GM23338 (cell line): Measurements from ENCODE around the gene CXCR1. TPM values are rescaled to one million over a fixed set of nuclear protein-coding genes. Genes with fewer than 3 reads are reported as not detected.

Experiments
- ATAC-seq: fragments of 200-7000 bp; cut with Tn5 transposase; 3 replicates; pipeline ENCODE4 v1.9.1; 2020
- DNase-seq: peaks from one replicate; pipeline ENCODE4 v3.0.0-alpha.2; 2015; ENCODE audit warnings: low spot score
- H2AFZ ChIP-seq: fragments of 200-600 bp; sonication (generic); 2 replicates; pipeline ENCODE4 v1.8.0; 2016; ENCODE audit warnings: antibody characterized with exemption, mild to moderate bottlenecking, moderate library complexity
- H3F3A ChIP-seq: fragments of 200-600 bp; sonication (generic); replicated peaks from 2 replicates; pipeline ENCODE4 v1.8.0; 2017; ENCODE audit warnings: antibody characterized with exemption, mixed run types, low read depth
- H3K27ac ChIP-seq: fragments of 200-600 bp; sonication (generic); 2 replicates; pipeline ENCODE4 v1.6.1; 2016; ENCODE audit warnings: low read depth
- H3K27me3 ChIP-seq: fragments of 200-600 bp; sonication (generic); 2 replicates; pipeline ENCODE4 v1.8.0; 2016; ENCODE audit warnings: mild to moderate bottlenecking, mixed run types, moderate library complexity; ENCODE audit not compliant: insufficient read depth
- H3K36me3 ChIP-seq: fragments of 200-600 bp; sonication (generic); 2 replicates; pipeline ENCODE4 v1.8.0; 2016; ENCODE audit warnings: mild to moderate bottlenecking; ENCODE audit not compliant: insufficient read depth
- H3K4me1 ChIP-seq: fragments of 200-600 bp; sonication (generic); 2 replicates; pipeline ENCODE4 v1.8.0; 2016; ENCODE audit warnings: mild to moderate bottlenecking, moderate library complexity; ENCODE audit not compliant: insufficient read depth
- H3K4me2 ChIP-seq: fragments of 200-600 bp; sonication (generic); 2 replicates; pipeline ENCODE4 v1.7.1; 2017; ENCODE audit warnings: mixed run types
- H3K4me3 ChIP-seq: fragments of 200-600 bp; sonication (generic); 2 replicates; pipeline ENCODE4 v1.6.1; 2016; ENCODE audit warnings: mixed run types
- H3K79me2 ChIP-seq: fragments of 200-600 bp; sonication (generic); replicated peaks from 2 replicates; pipeline ENCODE4 v1.8.0; 2017; ENCODE audit warnings: mild to moderate bottlenecking; ENCODE audit not compliant: insufficient read depth
- H3K9me2 ChIP-seq: fragments of 200-600 bp; sonication (generic); 2 replicates; pipeline ENCODE4 v1.8.0; 2017; ENCODE audit not compliant: insufficient read depth
- H4K20me1 ChIP-seq: fragments of 200-600 bp; sonication (generic); replicated peaks from 2 replicates; pipeline ENCODE4 v1.8.0; 2017; ENCODE audit warnings: mild to moderate bottlenecking; ENCODE audit not compliant: insufficient read depth
- H3K27ac Mint-ChIP-seq: 2 replicates; pipeline ENCODE4 v1.8.0; 2020; ENCODE audit warnings: inconsistent platforms, mild to moderate bottlenecking, moderate library complexity, mixed read lengths
- H3K27me3 Mint-ChIP-seq: 3 replicates; pipeline ENCODE4 v1.8.0; 2022; ENCODE audit warnings: low read depth, mild to moderate bottlenecking, moderate library complexity, mixed read lengths, inconsistent platforms; ENCODE audit not compliant: insufficient read depth, poor library complexity
- H3K36me3 Mint-ChIP-seq: 3 replicates; pipeline ENCODE4 v1.8.0; 2021; ENCODE audit warnings: low read depth, mild to moderate bottlenecking, inconsistent platforms, moderate library complexity, mixed read lengths
- H3K4me1 Mint-ChIP-seq: 3 replicates; pipeline ENCODE4 v1.8.0; 2020; ENCODE audit warnings: mild to moderate bottlenecking, inconsistent platforms, mixed read lengths
- H3K4me3 Mint-ChIP-seq: 3 replicates; pipeline ENCODE4 v1.8.0; 2021; ENCODE audit warnings: moderate library complexity, mild to moderate bottlenecking, inconsistent platforms, mixed read lengths
- H3K9me3 Mint-ChIP-seq: 3 replicates; pipeline ENCODE4 v1.8.0; 2020; ENCODE audit warnings: moderate library complexity, mild to moderate bottlenecking, inconsistent platforms, mixed read lengths
- CREB1 ChIP-seq: fragments of 250-450 bp; sonication (Bioruptor Pico); IDR thresholded peaks from 2 replicates; pipeline ENCODE4 v1.5.0; 2020; ENCODE audit warnings: low read depth, mild to moderate bottlenecking, moderate library complexity
- CTCF ChIP-seq, 2 experiments: fragments of 200-600 bp in 1 of 2; sonication (generic) in 1 of 2; conservative IDR thresholded peaks; 2 replicates each; pipeline versions ENCODE4 v1.5.1 to v1.6.1; 2016 to 2017; ENCODE audit warnings: antibody characterized with exemption in 2 of 2, low read depth in 2 of 2, mild to moderate bottlenecking in 2 of 2, moderate library complexity in 1 of 2
- ETS1 ChIP-seq: IDR thresholded peaks from 2 replicates; pipeline ENCODE4 v1.6.1; 2016; ENCODE audit warnings: antibody characterized with exemption
- EZH2phosphoT487 ChIP-seq: fragments of 200-600 bp; sonication (generic); IDR thresholded peaks from one replicate; pipeline ENCODE4 v1.8.1; 2018; ENCODE audit warnings: antibody characterized with exemption; ENCODE audit not compliant: unreplicated experiment
- NANOG ChIP-seq: IDR thresholded peaks from 2 replicates; pipeline ENCODE4 v1.6.1; 2016; ENCODE audit warnings: antibody characterized with exemption, borderline replicate concordance
- STAT1 ChIP-seq: IDR thresholded peaks from one replicate; pipeline ENCODE4 v1.6.1; 2016; ENCODE audit warnings: antibody characterized with exemption; ENCODE audit not compliant: unreplicated experiment
- ZNF114 ChIP-seq: fragments of 250-450 bp; sonication (Bioruptor Pico); IDR thresholded peaks from 2 replicates; pipeline ENCODE4 v1.5.0; 2020; ENCODE audit warnings: mild to moderate bottlenecking, moderate library complexity
- ZNF331 ChIP-seq: fragments of 250-450 bp; sonication (Bioruptor Pico); IDR thresholded peaks from 2 replicates; pipeline ENCODE4 v1.5.0; 2020; ENCODE audit warnings: low read depth, mild to moderate bottlenecking, moderate library complexity
- polyA plus RNA-seq: library from polyadenylated mRNA; unstranded; fragments of >200 nt; fragmentation: Nextera tagmentation; extraction: Ambion mirVana; gene quantifications from 2 replicates; pipeline ENCODE4 v1.2.1, GENCODE V29; 2016
- total RNA-seq: library from RNA; depleted of rRNA; stranded (reverse); fragments of >200 nt; shearing (Covaris generic); gene quantifications from 2 replicates; pipeline ENCODE4 v1.2.3, GENCODE V29; 2014
- TF ChIP-seq, protein P1 (sequence below): fragments of 250-450 bp; sonication (Bioruptor Pico); IDR thresholded peaks from 2 replicates; pipeline ENCODE4 v1.5.0; 2020; ENCODE audit warnings: mild to moderate bottlenecking, moderate library complexity
- TF ChIP-seq, protein P2 (sequence below): IDR thresholded peaks from one replicate; pipeline ENCODE4 v1.6.1; 2018; ENCODE audit warnings: antibody characterized with exemption; ENCODE audit not compliant: unreplicated experiment

Gene CXCR1
- total and polyA plus RNA-seq, 2 experiments from 2014 or later: not detected

DNA sequence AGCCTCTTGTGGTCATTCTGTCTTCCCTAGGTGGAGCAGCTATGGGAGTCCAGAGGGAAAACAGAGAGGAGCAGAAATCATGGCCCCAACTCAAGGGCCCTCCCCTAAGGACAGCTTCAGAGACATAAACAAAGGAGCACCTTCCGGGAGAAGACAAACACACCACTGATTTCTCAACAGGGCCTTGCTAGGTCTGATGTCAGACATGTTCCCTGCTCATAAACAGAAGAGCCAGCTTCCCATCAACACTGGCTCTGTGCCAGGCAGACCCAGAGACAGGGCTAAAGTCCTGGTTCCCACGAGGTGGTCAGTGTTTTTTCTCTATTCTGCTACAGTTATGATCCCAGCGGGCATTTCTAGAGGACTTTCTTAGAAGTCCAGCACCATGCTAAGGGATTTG, 21.6 kb downstream of the CXCR1 start:
- TF ChIP-seq STAT1 (no peak), EZH2phosphoT487 (no peak), ZNF331 (CRISPR knock-in tag) (no peak), NANOG (no peak), ZNF114 (CRISPR knock-in tag) (no peak), ETS1 (no peak), CREB1 (CRISPR knock-in tag) (no peak), CTCF (conservative IDR thresholded peaks at IDR 0.05; ENCODE audit: low read depth in 2 of 2) (no peak)
- TF ChIP-seq, protein P1, sequence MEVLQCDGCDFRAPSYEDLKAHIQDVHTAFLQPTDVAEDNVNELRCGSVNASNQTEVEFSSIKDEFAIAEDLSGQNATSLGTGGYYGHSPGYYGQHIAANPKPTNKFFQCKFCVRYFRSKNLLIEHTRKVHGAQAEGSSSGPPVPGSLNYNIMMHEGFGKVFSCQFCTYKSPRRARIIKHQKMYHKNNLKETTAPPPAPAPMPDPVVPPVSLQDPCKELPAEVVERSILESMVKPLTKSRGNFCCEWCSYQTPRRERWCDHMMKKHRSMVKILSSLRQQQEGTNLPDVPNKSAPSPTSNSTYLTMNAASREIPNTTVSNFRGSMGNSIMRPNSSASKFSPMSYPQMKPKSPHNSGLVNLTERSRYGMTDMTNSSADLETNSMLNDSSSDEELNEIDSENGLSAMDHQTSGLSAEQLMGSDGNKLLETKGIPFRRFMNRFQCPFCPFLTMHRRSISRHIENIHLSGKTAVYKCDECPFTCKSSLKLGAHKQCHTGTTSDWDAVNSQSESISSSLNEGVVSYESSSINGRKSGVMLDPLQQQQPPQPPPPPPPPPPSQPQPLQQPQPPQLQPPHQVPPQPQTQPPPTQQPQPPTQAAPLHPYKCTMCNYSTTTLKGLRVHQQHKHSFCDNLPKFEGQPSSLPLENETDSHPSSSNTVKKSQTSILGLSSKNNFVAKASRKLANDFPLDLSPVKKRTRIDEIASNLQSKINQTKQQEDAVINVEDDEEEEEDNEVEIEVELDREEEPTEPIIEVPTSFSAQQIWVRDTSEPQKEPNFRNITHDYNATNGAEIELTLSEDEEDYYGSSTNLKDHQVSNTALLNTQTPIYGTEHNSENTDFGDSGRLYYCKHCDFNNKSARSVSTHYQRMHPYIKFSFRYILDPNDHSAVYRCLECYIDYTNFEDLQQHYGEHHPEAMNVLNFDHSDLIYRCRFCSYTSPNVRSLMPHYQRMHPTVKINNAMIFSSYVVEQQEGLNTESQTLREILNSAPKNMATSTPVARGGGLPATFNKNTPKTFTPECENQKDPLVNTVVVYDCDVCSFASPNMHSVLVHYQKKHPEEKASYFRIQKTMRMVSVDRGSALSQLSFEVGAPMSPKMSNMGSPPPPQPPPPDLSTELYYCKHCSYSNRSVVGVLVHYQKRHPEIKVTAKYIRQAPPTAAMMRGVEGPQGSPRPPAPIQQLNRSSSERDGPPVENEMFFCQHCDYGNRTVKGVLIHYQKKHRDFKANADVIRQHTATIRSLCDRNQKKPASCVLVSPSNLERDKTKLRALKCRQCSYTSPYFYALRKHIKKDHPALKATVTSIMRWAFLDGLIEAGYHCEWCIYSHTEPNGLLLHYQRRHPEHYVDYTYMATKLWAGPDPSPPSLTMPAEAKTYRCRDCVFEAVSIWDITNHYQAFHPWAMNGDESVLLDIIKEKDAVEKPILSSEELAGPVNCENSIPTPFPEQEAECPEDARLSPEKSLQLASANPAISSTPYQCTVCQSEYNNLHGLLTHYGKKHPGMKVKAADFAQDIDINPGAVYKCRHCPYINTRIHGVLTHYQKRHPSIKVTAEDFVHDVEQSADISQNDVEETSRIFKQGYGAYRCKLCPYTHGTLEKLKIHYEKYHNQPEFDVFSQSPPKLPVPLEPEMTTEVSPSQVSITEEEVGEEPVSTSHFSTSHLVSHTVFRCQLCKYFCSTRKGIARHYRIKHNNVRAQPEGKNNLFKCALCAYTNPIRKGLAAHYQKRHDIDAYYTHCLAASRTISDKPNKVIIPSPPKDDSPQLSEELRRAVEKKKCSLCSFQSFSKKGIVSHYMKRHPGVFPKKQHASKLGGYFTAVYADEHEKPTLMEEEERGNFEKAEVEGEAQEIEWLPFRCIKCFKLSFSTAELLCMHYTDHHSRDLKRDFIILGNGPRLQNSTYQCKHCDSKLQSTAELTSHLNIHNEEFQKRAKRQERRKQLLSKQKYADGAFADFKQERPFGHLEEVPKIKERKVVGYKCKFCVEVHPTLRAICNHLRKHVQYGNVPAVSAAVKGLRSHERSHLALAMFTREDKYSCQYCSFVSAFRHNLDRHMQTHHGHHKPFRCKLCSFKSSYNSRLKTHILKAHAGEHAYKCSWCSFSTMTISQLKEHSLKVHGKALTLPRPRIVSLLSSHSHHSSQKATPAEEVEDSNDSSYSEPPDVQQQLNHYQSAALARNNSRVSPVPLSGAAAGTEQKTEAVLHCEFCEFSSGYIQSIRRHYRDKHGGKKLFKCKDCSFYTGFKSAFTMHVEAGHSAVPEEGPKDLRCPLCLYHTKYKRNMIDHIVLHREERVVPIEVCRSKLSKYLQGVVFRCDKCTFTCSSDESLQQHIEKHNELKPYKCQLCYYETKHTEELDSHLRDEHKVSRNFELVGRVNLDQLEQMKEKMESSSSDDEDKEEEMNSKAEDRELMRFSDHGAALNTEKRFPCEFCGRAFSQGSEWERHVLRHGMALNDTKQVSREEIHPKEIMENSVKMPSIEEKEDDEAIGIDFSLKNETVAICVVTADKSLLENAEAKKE (CRISPR knock-in tag): no peak
- TF ChIP-seq, protein P2, sequence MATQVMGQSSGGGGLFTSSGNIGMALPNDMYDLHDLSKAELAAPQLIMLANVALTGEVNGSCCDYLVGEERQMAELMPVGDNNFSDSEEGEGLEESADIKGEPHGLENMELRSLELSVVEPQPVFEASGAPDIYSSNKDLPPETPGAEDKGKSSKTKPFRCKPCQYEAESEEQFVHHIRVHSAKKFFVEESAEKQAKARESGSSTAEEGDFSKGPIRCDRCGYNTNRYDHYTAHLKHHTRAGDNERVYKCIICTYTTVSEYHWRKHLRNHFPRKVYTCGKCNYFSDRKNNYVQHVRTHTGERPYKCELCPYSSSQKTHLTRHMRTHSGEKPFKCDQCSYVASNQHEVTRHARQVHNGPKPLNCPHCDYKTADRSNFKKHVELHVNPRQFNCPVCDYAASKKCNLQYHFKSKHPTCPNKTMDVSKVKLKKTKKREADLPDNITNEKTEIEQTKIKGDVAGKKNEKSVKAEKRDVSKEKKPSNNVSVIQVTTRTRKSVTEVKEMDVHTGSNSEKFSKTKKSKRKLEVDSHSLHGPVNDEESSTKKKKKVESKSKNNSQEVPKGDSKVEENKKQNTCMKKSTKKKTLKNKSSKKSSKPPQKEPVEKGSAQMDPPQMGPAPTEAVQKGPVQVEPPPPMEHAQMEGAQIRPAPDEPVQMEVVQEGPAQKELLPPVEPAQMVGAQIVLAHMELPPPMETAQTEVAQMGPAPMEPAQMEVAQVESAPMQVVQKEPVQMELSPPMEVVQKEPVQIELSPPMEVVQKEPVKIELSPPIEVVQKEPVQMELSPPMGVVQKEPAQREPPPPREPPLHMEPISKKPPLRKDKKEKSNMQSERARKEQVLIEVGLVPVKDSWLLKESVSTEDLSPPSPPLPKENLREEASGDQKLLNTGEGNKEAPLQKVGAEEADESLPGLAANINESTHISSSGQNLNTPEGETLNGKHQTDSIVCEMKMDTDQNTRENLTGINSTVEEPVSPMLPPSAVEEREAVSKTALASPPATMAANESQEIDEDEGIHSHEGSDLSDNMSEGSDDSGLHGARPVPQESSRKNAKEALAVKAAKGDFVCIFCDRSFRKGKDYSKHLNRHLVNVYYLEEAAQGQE: no peak
- H3F3A ChIP-seq: no peaks in the 10 kb centered on the region
- no peaks in the 10 kb centered on the region for H3K36me3 Mint-ChIP-seq

More for the DNA sequence above, 21.6 kb downstream of the CXCR1 start:
- no peaks in the 10 kb centered on the region for H3K27me3 ChIP-seq
- H3K27me3 Mint-ChIP-seq: peaks cover 5% of the 10 kb centered on the region
- no peaks in the 10 kb centered on the region for H3K4me1 ChIP-seq
- H3K79me2 ChIP-seq: no peaks in the 10 kb centered on the region
- no peaks in the 10 kb centered on the region for H3K4me1 Mint-ChIP-seq
- no peak overlapping the region for H2AFZ ChIP-seq
- DNase-seq (no peak), ATAC-seq (no peak)
- H3K9me2 ChIP-seq: no peaks in the 10 kb centered on the region; the same call in 1 of the 2 replicates
- H3K36me3 ChIP-seq: no peaks in the 10 kb centered on the region
- no peak overlapping the region for H3K27ac Mint-ChIP-seq
- H3K4me2 ChIP-seq: no peak overlapping the region
- no peak overlapping the region for H3K27ac ChIP-seq
- H3K4me3 Mint-ChIP-seq: no peak overlapping the region
- no peaks in the 10 kb centered on the region for H4K20me1 ChIP-seq
- no peak overlapping the region for H3K4me3 ChIP-seq
- H3K9me3 Mint-ChIP-seq: peaks cover 16% of the 10 kb centered on the region; the same call in 2 of the 3 replicates
